ENCODE data around the gene IER3. TPM values are rescaled to one million over a fixed set of nuclear protein-coding genes. Genes with fewer than 3 reads are reported as not detected.

IER3 gene
- total and polyA plus RNA-seq, 9 of the 15 experiments (the other 6 are each of a cell fraction or from before 2014, with no cell fraction given), result 1.5 to 30.0 (median 11.5) TPM

DNA sequence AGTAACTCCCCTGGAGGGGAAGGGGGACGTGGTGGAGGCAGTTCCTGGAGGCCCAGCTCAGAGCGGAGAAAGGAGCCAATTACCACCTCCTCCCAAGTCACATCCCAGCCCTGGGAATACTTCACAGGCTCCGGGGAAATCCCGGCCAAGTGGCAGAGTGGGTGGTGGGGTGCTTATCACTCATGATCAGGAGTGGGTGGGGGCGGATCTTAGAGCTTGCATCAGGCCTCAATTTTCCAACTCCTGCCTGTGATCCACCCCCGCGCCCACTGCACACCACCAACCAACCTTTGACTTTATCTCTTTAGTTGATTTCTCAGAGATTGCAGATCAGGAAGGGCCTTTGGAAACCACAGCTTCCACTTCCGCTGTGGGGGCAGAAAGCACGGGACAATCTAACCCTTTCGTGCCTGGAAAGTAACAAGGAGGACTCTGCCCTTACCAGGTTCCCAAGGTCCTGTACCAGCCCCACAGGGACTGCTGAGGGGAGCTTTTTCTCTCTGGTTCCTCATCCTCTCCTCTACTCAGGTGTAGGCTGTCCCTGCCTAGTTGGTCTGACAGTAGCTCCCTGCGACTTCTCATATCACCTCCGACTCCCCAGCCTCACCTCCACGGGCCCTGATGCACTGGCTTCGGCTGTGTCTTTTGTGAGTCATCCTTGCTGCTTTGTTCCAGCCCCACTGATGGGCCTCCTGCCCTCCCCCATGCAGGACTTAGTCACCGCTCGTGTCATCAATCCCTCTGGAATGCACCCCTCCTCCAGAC lies 24.9 kb upstream of the IER3 start (continued):
- no peak for TF ChIP-seq STAT6 (CRISPR knock-in tag; IDR thresholded peaks at IDR 0.05)
- no peak for TF ChIP-seq ARHGAP35 (IDR thresholded peaks at IDR 0.05; ENCODE audit: partially characterized antibody)
- TF ChIP-seq MAZ (CRISPR knock-in tag; conservative IDR thresholded peaks at IDR 0.05 in 1 of 2, IDR thresholded peaks at IDR 0.05 in 1 of 2), result peak; percentile 73 to 79
- 0 out of 2 replicates have a peak, but pooled peaks have one; percentile 69 for TF ChIP-seq GTF2E2 (tag; IDR thresholded peaks at IDR 0.05)
- TF ChIP-seq SRSF7 (optimal IDR thresholded peaks at IDR 0.05; ENCODE audit: low read depth, low read length), result no peak
- no peak for TF ChIP-seq XRCC4 (IDR thresholded peaks at IDR 0.05; ENCODE audit: extremely low read depth, insufficient read depth, insufficient read length)
- peak; percentile 48 for TF ChIP-seq ZFX (CRISPR knock-in tag; IDR thresholded peaks at IDR 0.05)
- peak; percentile 72 to 90; a peak in 3 of 4 replicates for TF ChIP-seq TEAD1 (CRISPR knock-in tag; IDR thresholded peaks at IDR 0.05)
- peak; percentile 22; the same call in 1 of the 2 replicates for TF ChIP-seq RAD51 (IDR thresholded peaks at IDR 0.05; ENCODE audit: borderline replicate concordance, low read depth)
- no peak for TF ChIP-seq ZNF780A (CRISPR knock-in tag; IDR thresholded peaks at IDR 0.05)
- TF ChIP-seq SFPQ (IDR thresholded peaks at IDR 0.05; ENCODE audit: low read depth, low read length), result no peak
- no peak for TF ChIP-seq SRSF9 (IDR thresholded peaks at IDR 0.05; ENCODE audit: borderline replicate concordance, low read depth, low read length)
- no peak for TF ChIP-seq FOXK1 (CRISPR knock-in tag; IDR thresholded peaks at IDR 0.05; ENCODE audit: borderline replicate concordance)
- no peak for TF ChIP-seq ZNF311 (CRISPR knock-in tag; IDR thresholded peaks at IDR 0.05)
- TF ChIP-seq MIER1 (IDR thresholded peaks at IDR 0.05; ENCODE audit: low read depth), result no peak
- no peak; the same call in none of the 2 replicates for TF ChIP-seq FOXM1 (IDR thresholded peaks at IDR 0.05; ENCODE audit: low read depth)
- no peak for TF ChIP-seq FOXM1 (CRISPR knock-in tag; IDR thresholded peaks at IDR 0.05; ENCODE audit: low read depth)
- no peak for TF ChIP-seq MCM7 (IDR thresholded peaks at IDR 0.05)
- no peak for TF ChIP-seq MCM3 (IDR thresholded peaks at IDR 0.05)
- no peak; the same call in 1 of the 2 replicates for TF ChIP-seq SUPT5H (IDR thresholded peaks at IDR 0.05)
- TF ChIP-seq, protein P1, sequence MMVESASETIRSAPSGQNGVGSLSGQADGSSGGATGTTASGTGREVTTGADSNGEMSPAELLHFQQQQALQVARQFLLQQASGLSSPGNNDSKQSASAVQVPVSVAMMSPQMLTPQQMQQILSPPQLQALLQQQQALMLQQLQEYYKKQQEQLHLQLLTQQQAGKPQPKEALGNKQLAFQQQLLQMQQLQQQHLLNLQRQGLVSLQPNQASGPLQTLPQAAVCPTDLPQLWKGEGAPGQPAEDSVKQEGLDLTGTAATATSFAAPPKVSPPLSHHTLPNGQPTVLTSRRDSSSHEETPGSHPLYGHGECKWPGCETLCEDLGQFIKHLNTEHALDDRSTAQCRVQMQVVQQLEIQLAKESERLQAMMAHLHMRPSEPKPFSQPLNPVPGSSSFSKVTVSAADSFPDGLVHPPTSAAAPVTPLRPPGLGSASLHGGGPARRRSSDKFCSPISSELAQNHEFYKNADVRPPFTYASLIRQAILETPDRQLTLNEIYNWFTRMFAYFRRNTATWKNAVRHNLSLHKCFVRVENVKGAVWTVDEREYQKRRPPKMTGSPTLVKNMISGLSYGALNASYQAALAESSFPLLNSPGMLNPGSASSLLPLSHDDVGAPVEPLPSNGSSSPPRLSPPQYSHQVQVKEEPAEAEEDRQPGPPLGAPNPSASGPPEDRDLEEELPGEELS (CRISPR knock-in tag; IDR thresholded peaks at IDR 0.05; ENCODE audit: borderline replicate concordance), result no peak
- peak; percentile 41; the same call in 1 of the 2 replicates for TF ChIP-seq HIVEP1 (CRISPR knock-in tag; IDR thresholded peaks at IDR 0.05)
